Osteocyte (in vitro differentiated cells): ENCODE results near the gene CSF3R. TPM values are rescaled to one million over a fixed set of nuclear protein-coding genes. Genes with fewer than 3 reads are reported as not detected.

Experiments used
- DNase-seq: peaks from one replicate; pipeline ENCODE4 v3.0.0; 2021; ENCODE audit warnings: mixed read lengths; ENCODE audit not compliant: unreplicated experiment; ENCODE audit errors: extremely low spot score
- H3K27ac Mint-ChIP-seq: one replicate; pipeline ENCODE4 v1.8.0; 2021; ENCODE audit warnings: mild to moderate bottlenecking, mixed read lengths; ENCODE audit not compliant: unreplicated experiment
- H3K27me3 Mint-ChIP-seq: one replicate; pipeline ENCODE4 v1.8.0; 2021; ENCODE audit warnings: mixed read lengths; ENCODE audit not compliant: unreplicated experiment
- H3K36me3 Mint-ChIP-seq: one replicate; pipeline ENCODE4 v1.8.0; 2021; ENCODE audit warnings: mixed read lengths; ENCODE audit not compliant: unreplicated experiment
- H3K4me1 Mint-ChIP-seq: one replicate; pipeline ENCODE4 v1.8.0; 2021; ENCODE audit warnings: mixed read lengths; ENCODE audit not compliant: unreplicated experiment
- H3K4me3 Mint-ChIP-seq: one replicate; pipeline ENCODE4 v1.8.0; 2021; ENCODE audit warnings: mild to moderate bottlenecking, moderate library complexity, mixed read lengths; ENCODE audit not compliant: unreplicated experiment
- H3K9me3 Mint-ChIP-seq: one replicate; pipeline ENCODE4 v1.8.0; 2021; ENCODE audit warnings: mixed read lengths; ENCODE audit not compliant: unreplicated experiment
- total RNA-seq: library from RNA; stranded (reverse); gene quantifications from 2 replicates; pipeline ENCODE4 v1.2.1, GENCODE V29; 2021
- TF ChIP-seq, protein P1 (sequence below): fragments of 200-600 bp; sonication (generic); IDR thresholded peaks from 2 replicates; pipeline ENCODE4 v1.5.0; 2021; ENCODE audit warnings: antibody characterized with exemption, mild to moderate bottlenecking, moderate library complexity

Gene CSF3R
- total RNA-seq, 1 donor from 2014 or later, result not detected

DNA sequence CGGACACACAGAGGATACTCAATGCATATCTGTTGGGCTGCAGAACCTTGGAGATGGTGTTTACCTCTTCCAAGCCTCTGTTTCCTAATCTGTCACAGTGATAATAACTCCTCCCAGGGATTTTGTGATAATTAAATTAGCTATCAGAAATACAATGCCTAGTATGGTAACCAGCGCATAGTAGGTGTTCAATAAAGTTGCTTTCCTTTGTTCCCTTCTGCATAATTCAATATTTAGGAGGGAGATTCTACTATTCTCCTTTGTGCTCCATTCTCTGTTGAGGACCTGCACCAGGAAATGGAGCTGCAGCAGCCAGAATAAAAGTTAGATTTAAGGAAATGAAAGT is 3.4 kb upstream of the CSF3R start:
- H3K4me3 Mint-ChIP-seq, result no peak overlapping the region
- H3K36me3 Mint-ChIP-seq, result no peaks in the 10 kb centered on the region
- no peak overlapping the region for H3K27ac Mint-ChIP-seq
- no peaks in the 10 kb centered on the region for H3K9me3 Mint-ChIP-seq
- H3K27me3 Mint-ChIP-seq, result peaks cover 43% of the 10 kb centered on the region
- TF ChIP-seq, protein P1, sequence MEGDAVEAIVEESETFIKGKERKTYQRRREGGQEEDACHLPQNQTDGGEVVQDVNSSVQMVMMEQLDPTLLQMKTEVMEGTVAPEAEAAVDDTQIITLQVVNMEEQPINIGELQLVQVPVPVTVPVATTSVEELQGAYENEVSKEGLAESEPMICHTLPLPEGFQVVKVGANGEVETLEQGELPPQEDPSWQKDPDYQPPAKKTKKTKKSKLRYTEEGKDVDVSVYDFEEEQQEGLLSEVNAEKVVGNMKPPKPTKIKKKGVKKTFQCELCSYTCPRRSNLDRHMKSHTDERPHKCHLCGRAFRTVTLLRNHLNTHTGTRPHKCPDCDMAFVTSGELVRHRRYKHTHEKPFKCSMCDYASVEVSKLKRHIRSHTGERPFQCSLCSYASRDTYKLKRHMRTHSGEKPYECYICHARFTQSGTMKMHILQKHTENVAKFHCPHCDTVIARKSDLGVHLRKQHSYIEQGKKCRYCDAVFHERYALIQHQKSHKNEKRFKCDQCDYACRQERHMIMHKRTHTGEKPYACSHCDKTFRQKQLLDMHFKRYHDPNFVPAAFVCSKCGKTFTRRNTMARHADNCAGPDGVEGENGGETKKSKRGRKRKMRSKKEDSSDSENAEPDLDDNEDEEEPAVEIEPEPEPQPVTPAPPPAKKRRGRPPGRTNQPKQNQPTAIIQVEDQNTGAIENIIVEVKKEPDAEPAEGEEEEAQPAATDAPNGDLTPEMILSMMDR, result no peak
- H3K4me1 Mint-ChIP-seq, result no peaks in the 10 kb centered on the region
- no peak for DNase-seq

DNA sequence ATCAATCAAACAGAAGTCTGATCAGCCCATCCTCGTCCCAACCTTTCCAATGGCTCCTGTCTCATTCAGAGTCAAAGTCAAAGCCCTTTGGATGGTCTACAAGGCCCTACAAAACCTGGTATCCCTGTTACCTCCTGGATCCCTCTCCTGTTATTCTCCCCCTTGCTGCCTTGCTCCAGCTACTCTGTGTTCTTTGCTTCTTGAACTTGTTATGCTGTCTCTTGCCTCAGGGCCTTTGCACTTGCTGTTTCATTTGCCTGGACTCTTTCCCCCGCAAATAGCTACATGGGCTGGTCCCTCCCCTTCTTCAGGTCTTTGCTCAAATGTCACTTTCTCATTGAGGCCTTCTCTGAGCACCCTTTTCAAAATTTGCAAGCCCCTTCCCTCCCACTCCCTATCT is 1.4 kb upstream of the CSF3R start:
- Mint-ChIP-seq H3K4me3 (no peak overlapping the region), H3K9me3 (no peaks in the 10 kb centered on the region), H3K27ac (no peak overlapping the region), H3K36me3 (no peaks in the 10 kb centered on the region), H3K27me3 (peaks cover 36% of the 10 kb centered on the region), H3K4me1 (no peaks in the 10 kb centered on the region)
- DNase-seq, result no peak
- TF ChIP-seq, protein P1, result no peak

DNA sequence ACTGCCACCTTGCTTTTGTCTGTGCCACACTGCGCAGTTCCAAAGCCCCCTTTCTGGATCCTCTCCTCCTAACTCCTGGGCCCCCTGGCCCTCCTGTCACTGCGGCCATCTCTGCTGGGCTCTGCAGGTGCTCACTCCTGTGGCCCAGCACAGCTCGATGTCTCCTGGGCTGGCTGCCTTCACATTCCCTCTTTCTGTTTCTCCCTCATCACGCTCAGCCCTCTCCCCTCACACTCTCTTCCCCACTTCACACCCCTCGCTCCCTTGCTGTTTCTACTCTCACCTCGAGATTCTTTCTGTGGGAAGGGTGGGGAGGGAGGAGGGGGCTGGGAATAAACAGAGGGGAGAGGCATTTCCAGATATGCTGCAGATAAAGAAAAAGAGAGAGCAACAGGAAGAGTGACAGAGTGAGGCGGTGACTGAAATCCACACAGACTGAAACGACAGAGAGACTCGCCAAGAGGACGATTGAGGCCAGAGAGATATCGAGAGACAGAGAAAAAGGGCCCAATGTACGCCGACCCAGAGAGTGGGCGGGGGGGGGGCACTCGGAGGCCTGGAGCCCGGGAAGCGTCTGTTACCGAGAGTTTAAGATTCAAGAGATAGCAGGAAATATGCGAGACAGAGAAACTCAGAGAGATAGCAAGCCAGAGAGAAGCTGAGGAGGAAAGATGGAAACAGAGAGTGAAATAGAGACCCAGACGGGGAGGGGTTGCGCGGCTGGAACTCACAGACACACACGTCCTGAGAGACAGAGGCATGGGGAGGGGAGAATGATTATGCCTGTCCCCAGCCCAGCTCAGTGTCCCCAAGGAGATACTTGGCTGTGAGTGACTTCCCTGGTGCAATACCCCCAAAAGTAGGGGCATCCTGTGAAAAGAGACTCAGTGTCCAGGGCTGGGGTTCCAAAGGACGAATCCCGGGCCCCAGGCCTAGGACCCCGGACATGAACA is 666 bp downstream of the CSF3R start:
- no peaks in the 10 kb centered on the region for H3K9me3 Mint-ChIP-seq
- no peak overlapping the region for H3K4me3 Mint-ChIP-seq
- DNase-seq, result no peak
- H3K4me1 Mint-ChIP-seq, result no peaks in the 10 kb centered on the region
- H3K27ac Mint-ChIP-seq, result no peak overlapping the region
- peaks cover 28% of the 10 kb centered on the region for H3K27me3 Mint-ChIP-seq
- no peaks in the 10 kb centered on the region for H3K36me3 Mint-ChIP-seq
- TF ChIP-seq, protein P1, result no peak

DNA sequence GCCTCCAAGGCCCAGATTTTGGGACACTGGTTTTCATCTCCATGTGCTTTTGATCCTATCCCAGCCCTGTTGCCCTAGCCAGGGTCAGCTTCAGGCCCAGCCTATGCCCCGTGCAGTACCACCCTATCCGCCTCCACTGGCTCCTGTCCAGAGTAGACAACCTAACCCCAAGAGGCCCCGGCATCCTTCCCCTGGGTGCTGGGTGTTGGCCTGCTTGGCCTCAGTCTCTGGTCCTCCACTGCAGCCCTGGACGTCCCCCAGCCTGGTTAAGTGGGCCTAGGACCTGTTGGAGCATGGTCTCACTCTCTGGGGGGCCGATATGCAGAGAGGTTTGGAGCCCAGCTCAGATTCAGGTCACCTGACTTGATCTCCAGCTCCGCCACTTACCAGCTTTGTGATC is 1.6 kb downstream of the CSF3R start:
- Mint-ChIP-seq H3K4me1 (no peaks in the 10 kb centered on the region), H3K9me3 (no peaks in the 10 kb centered on the region), H3K27ac (no peak overlapping the region), H3K27me3 (peaks cover 28% of the 10 kb centered on the region), H3K36me3 (no peaks in the 10 kb centered on the region), H3K4me3 (no peak overlapping the region)
- no peak for DNase-seq
- TF ChIP-seq, protein P1, result no peak

DNA sequence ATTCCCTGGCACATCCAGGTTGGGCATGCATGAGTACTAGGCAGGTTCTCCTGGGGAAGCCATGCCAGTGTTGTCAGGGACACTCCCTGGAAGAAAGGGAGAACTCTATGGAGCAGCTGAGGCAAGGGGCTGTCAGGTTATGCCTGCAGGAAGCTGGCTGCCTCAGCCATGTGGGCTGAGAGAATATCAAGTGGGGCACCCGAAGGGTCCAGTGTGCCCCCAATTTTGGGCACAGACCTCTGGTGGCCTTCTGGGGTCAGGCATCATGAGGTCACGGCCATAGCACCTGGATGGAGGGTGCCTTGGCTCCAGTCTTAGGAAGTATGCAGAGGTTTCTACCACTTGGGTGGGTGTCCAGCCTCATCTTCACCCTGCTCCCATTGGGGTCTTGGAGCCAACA is 2.6 kb downstream of the CSF3R start:
- peaks cover 28% of the 10 kb centered on the region for H3K27me3 Mint-ChIP-seq
- no peak overlapping the region for H3K27ac Mint-ChIP-seq
- H3K4me3 Mint-ChIP-seq, result no peak overlapping the region
- no peak for DNase-seq
- H3K36me3 Mint-ChIP-seq, result no peaks in the 10 kb centered on the region
- no peaks in the 10 kb centered on the region for H3K9me3 Mint-ChIP-seq
- TF ChIP-seq, protein P1, result no peak
- no peaks in the 10 kb centered on the region for H3K4me1 Mint-ChIP-seq
